IMR-90 (cell line): ENCODE data around the gene TNFRSF4.

Experiments
- POLR2A ChIP-seq: IDR thresholded peaks from 2 replicates; pipeline ENCODE4 v1.6.1; 2012; ENCODE audit warnings: mild to moderate bottlenecking, low read depth, low read length
- TF ChIP-seq, protein P1 (sequence below): conservative IDR thresholded peaks from 2 replicates; pipeline ENCODE4 v1.5.1; 2012; ENCODE audit warnings: mild to moderate bottlenecking, low read depth, low read length, improper control_type of control experiment

DNA sequence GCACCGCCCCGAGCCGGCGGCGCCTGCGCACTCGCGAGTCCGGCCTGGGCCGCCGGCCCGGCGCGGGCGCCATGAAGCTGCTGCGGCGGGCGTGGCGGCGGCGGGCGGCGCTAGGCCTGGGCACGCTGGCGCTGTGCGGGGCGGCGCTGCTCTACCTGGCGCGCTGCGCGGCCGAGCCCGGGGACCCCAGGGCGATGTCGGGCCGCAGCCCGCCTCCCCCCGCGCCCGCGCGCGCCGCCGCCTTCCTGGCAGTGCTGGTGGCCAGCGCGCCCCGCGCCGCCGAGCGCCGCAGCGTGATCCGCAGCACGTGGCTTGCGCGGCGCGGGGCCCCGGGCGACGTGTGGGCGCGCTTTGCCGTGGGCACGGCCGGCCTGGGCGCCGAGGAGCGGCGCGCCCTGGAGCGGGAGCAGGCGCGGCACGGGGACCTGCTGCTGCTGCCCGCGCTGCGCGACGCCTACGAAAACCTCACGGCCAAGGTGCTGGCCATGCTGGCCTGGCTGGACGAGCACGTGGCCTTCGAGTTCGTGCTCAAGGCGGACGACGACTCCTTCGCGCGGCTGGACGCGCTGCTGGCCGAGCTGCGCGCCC, 18.3 kb upstream of the TNFRSF4 start, which contains the start of gene B3GALT6:
- TF ChIP-seq, protein P1, sequence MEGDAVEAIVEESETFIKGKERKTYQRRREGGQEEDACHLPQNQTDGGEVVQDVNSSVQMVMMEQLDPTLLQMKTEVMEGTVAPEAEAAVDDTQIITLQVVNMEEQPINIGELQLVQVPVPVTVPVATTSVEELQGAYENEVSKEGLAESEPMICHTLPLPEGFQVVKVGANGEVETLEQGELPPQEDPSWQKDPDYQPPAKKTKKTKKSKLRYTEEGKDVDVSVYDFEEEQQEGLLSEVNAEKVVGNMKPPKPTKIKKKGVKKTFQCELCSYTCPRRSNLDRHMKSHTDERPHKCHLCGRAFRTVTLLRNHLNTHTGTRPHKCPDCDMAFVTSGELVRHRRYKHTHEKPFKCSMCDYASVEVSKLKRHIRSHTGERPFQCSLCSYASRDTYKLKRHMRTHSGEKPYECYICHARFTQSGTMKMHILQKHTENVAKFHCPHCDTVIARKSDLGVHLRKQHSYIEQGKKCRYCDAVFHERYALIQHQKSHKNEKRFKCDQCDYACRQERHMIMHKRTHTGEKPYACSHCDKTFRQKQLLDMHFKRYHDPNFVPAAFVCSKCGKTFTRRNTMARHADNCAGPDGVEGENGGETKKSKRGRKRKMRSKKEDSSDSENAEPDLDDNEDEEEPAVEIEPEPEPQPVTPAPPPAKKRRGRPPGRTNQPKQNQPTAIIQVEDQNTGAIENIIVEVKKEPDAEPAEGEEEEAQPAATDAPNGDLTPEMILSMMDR, result no peak
- TF ChIP-seq POLR2A, result no peak
